ENCODE data around the gene ECHDC1.

DNA sequence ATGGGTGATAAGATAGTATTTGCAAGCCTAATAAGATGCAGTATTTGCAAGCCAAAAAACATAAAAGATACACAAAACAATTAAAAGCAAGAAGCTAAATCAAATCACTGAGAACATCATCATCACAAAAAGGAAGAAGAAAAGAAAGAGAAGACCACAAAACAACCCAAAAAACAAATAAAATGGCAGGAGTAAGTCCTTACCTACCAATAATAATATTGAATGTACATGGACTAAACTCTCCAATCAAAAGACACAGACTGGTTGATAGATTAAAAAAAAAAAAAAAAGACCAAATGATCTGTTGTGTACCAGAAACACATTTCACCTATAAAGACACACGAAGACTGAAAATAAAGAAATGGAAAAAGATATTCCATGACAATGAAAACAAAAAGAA is 37.7 kb downstream of the ECHDC1 start:
- no peak for TF ChIP-seq EZH2phosphoT487 (IDR thresholded peaks at IDR 0.05; ENCODE audit: insufficient read depth, low read depth)
- TF ChIP-seq EZH2 (IDR thresholded peaks at IDR 0.05; ENCODE audit: insufficient read depth, poor library complexity, severe bottlenecking) = no peak

Measured in GM23248 (cell line).